ENCODE results near the gene DUOX2.
"Not testable (repeated sequence)": the region's sequence is repeated elsewhere in the genome, so short reads cannot be mapped to it uniquely, and the experiment has no call there.

DNA sequence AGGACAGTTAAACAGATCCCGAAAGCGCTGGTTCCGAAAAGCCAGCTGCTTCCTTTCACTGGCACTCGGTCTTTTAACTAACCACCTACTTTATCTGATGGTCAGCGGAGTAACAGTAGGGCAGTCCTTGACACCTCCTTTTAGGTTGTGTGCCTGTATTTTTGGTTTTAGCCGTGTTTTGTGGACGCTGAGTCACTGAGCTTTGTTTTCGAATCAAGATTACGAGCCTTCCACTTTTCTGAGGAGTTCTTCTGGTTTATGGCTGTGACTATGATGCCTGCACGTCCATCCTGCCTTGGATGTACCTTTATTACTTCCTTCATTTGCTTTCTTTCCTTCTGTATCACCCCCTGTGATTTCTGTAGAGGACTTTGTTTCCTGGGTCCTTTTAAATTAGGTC lies 31.6 kb downstream of the DUOX2 start:
- TF ChIP-seq, protein P1, sequence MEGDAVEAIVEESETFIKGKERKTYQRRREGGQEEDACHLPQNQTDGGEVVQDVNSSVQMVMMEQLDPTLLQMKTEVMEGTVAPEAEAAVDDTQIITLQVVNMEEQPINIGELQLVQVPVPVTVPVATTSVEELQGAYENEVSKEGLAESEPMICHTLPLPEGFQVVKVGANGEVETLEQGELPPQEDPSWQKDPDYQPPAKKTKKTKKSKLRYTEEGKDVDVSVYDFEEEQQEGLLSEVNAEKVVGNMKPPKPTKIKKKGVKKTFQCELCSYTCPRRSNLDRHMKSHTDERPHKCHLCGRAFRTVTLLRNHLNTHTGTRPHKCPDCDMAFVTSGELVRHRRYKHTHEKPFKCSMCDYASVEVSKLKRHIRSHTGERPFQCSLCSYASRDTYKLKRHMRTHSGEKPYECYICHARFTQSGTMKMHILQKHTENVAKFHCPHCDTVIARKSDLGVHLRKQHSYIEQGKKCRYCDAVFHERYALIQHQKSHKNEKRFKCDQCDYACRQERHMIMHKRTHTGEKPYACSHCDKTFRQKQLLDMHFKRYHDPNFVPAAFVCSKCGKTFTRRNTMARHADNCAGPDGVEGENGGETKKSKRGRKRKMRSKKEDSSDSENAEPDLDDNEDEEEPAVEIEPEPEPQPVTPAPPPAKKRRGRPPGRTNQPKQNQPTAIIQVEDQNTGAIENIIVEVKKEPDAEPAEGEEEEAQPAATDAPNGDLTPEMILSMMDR (conservative IDR thresholded peaks at IDR 0.05; ENCODE audit: low read depth in 2 of 2) = not testable (repeated sequence)
- not testable (repeated sequence) for TF ChIP-seq CREB1 (CRISPR knock-in tag; IDR thresholded peaks at IDR 0.05; ENCODE audit: low read depth); POLR2AphosphoS5 (IDR thresholded peaks at IDR 0.05; ENCODE audit: low read depth); EZH2 (IDR thresholded peaks at IDR 0.05; ENCODE audit: low read depth, unreplicated experiment); EZH2phosphoT487 (IDR thresholded peaks at IDR 0.05; ENCODE audit: unreplicated experiment)
- TF ChIP-seq, protein P2, sequence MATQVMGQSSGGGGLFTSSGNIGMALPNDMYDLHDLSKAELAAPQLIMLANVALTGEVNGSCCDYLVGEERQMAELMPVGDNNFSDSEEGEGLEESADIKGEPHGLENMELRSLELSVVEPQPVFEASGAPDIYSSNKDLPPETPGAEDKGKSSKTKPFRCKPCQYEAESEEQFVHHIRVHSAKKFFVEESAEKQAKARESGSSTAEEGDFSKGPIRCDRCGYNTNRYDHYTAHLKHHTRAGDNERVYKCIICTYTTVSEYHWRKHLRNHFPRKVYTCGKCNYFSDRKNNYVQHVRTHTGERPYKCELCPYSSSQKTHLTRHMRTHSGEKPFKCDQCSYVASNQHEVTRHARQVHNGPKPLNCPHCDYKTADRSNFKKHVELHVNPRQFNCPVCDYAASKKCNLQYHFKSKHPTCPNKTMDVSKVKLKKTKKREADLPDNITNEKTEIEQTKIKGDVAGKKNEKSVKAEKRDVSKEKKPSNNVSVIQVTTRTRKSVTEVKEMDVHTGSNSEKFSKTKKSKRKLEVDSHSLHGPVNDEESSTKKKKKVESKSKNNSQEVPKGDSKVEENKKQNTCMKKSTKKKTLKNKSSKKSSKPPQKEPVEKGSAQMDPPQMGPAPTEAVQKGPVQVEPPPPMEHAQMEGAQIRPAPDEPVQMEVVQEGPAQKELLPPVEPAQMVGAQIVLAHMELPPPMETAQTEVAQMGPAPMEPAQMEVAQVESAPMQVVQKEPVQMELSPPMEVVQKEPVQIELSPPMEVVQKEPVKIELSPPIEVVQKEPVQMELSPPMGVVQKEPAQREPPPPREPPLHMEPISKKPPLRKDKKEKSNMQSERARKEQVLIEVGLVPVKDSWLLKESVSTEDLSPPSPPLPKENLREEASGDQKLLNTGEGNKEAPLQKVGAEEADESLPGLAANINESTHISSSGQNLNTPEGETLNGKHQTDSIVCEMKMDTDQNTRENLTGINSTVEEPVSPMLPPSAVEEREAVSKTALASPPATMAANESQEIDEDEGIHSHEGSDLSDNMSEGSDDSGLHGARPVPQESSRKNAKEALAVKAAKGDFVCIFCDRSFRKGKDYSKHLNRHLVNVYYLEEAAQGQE (IDR thresholded peaks at IDR 0.05; ENCODE audit: unreplicated experiment) = not testable (repeated sequence)
